SKM-1 treated with dmso at 0.1 percent for 144 hours (cell line): ENCODE measurements around the gene SLC17A7.

Experiments
- DNase-seq: peaks from one replicate; lab custom pipeline; 2025; ENCODE audit not compliant: unreplicated experiment; lab: John Stamatoyannopoulos, UW

SLC17A7 gene

GRCh38 chr19:49428547-49429451, 12.5 kb downstream of the SLC17A7 start:
- no peak for DNase-seq

- DNase-seq, result no peak
Measured at GRCh38 chr19:49427855-49428546, 13.3 kb downstream of the SLC17A7 start.

GRCh38 chr19:49427339-49427738, 14.0 kb downstream of the SLC17A7 start:
- DNase-seq, result no peak

DNA sequence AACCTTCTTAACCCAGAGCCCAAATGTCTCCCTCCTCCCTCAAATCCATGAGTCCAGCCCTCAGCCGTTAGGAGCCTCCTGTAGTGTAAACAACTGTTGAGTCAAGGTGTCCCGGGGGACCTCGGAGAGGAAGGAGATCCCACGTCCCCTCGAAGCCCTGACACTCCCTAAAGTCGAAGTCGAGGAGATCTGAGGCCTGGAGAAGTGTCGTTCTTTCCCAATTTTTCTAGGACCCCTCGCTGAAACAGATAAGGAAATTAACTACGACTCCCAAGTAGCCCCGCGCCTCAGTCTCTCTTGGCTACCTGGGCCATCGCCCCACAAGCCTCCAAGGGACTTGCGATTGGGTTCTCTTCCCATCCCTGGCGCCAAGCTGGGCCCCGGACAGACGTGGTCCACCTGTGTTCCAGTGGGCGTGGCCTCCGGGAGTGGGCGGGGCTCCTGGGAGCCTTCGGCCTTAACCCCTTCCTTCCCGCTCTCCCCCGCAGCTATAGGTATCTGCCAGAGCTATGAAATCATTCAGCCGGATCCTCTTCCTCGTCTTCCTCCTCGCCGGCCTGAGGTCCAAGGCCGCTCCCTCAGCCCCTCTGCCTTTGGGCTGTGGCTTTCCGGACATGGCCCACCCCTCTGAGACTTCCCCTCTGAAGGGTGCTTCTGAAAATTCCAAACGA, 15.3 kb downstream of the SLC17A7 start:
- no peak for DNase-seq

- no peak for DNase-seq
Measured at GRCh38 chr19:49425178-49425577, 16.1 kb downstream of the SLC17A7 start, which contains the start of gene GFY. Gene GFY, plus strand, starts transcription at chr19:49425388. Its CDS starts 1,043 bp downstream, at chr19:49426431.

DNA sequence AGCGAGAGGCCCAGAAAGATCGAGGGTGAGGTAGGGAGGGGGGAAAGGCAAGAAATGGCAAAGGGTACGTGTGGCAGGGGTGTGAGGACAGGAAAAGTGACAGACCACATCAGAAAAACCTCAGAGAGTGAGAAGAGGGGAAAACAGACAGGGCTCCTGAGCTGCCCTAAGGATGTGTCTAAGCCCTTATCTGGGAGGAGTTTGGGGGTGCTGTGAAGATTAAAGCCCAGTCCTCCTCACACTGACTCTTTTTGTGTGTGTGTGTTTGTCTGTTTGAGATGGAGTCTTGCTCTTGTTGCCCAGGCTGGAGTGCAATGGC, 17.4 kb downstream of the SLC17A7 start:
- DNase-seq, result no peak

- DNase-seq, result no peak
Measured at GRCh38 chr19:49423071-49423984, 18.0 kb downstream of the SLC17A7 start, which contains the start of gene PTH2. Gene PTH2, minus strand, starts transcription at chr19:49423441. Its CDS starts 102 bp downstream, at chr19:49423339.

- no peak for DNase-seq
Measured at GRCh38 chr19:49422407-49423070, 18.8 kb downstream of the SLC17A7 start.

DNA sequence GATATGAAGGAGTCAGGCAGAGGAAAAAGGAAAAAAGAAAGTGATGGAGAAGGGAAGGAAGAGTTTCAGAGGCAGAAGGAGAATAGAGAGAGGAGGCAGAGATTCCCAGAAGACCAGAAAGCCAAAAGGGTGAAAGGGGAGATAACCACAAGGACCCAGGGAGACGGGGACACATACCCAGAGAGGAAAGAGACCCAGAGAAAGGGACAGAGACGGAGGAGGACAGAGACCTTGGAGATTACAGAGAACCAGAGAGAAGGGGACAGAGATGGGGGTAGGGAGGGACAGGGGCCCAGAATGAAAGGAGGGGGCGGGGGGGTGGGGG, 19.5 kb downstream of the SLC17A7 start:
- DNase-seq, result no peak

DNA sequence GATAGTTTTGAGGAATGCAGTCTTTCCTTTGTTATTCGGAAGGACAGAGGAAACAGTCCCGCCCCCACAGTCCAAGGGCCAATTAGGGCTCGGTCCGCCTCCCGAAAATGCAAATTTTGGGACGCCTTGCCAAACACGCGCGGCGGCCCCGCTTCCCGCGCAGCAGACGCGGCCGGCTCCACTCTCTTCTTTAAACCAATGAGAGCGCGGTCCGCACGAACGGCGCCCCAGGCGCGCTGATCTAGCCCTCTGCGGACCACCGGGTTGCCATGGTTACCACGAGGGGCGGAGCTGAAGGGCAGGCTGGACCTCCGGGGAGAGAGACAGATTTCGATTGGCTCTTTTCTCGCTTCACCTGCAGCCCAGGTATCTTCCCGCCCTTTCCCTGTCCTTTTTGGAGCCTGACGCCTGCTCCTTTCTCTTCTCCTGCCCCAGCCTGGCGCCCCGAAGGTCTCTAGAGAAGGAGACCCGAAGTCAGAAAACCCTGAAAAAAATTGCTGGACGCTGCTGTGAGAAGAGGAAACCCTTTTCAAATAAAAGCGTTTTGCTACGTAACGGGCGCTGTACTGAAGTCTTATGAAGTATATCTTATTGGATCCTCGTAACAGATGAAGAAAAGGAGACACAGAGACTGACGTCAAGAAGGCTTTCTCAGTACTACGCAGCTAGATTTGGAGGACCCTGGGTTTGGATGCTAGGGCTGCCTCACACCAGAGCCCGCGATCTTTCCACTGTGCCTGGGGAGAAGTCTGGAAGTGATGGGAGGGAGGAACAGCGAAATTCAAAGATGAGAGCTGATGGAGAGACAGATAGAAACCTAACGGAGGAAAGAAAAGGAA, 20.1 kb downstream of the SLC17A7 start:
- DNase-seq, result no peak

- DNase-seq, result no peak
Measured at GRCh38 chr19:49420227-49420626, 21.1 kb downstream of the SLC17A7 start.

DNA sequence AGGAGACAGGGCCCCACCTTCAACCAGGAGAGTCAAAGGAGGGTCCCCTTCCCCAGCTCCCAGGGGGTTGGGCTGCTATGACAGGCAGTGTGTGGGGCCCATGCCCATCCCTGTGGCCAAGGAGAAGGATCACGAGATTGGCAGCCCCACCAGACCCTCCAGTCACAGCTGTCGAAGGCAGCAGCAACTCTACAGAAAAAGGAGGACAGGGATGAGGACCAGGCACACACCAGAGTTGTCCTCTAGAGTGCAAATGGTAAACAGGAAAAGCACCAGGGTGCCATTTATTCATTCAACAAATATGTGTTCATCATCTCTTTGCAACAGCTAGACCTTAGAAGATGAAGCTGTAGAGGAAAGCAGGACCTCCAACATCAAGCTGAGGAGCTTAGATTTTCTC, 22.2 kb downstream of the SLC17A7 start:
- no peak for DNase-seq

DNA sequence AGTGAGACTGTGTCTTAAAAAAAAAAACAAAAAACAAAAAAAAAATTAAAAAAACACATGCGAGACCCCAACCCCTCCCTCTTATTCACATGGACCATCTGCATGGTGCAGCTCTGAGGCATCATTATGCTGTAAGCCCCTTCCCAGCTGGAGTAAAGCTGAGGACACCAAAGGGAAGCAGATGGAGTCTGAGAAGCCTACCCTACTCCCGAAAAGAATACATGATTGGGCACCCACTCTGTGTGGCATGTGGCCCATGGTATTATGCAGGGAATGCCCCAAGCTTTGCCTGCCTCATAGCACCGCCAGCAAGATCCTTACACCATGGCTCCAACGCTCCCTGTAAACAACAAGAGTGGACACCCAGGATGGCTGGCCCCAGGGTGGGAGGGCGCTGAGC, 22.8 kb downstream of the SLC17A7 start:
- no peak for DNase-seq

GRCh38 chr19:49417088-49417487, 24.2 kb downstream of the SLC17A7 start:
- DNase-seq, result no peak

GRCh38 chr19:49415810-49416200, 25.5 kb downstream of the SLC17A7 start:
- no peak for DNase-seq

DNA sequence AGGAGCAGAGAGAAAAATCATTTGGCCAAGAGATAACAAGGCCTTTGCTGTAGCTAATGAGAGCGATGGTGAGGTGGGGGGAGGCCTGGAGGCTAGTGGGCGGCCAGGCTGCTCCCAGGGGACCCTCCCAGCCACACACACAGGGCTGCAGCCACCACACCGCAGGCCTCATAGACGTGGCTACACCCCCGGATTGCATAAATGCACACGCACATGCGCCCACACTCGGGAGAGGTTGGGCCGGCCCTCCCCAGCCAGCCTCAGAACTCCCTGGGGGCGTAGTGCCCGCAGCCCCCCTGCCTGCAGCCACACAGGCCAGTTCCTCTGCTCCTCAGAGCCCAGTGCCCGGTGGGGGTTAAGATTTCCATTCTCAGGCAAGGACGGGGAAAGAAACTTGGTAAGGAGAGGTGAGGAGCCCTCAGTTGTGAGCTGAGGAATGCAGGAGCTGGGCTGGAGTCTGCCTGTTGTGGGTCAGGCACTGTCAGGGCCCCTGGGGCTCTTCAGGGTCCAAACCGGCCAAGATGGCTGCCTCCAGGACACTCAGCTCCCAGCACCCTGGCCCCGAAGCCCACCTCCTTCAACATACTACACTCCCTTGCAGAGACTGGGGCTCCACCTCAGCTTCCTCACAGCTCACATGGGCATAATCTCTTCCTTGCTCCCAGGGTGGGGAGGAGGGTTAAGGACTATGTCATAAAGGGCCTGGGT, 26.1 kb downstream of the SLC17A7 start:
- no peak for DNase-seq

DNA sequence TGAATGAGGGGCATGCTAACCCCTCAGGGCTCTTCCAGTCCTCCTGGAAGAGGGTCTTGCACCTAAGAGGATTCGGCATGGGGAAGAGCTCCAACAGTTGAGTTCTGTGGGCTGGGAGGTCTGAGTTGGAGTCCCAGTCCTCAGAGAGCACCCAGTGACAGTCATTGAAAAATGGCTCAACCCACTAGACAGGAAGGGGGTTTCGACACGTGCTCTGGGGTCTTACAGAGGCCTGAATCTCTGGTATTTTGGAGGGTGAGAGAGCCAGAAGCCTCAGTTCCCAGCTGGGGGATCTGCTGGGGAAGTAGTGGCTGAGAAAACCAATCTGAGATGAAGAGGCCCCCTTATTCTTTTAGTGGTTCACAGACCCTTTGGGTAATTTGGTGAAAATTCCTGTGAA, 27.1 kb downstream of the SLC17A7 start:
- DNase-seq, result no peak

DNA sequence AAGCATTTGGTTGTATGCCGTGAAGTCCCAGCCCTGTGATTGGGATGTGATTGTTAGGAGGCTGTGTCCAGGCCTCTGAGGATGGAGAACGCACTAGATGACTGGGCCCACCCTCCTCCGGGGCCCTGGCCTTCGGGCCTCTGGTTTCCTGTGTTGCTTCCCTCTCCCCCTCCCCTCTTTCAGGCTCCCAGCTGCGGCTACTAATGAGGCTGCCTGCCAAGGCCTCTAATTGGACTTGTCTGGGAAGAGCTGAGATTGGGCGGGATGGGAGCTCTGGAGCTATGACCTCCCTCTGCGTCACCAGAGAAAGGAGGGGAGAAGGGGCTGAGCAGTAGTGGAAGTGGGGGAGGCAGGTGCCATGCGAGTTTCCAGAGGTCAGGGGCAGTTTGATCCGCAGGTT, 28.0 kb downstream of the SLC17A7 start:
- no peak for DNase-seq
